Fibroblast of lung (primary cell): ENCODE results near the gene GHRH. TPM values are rescaled to one million over a fixed set of nuclear protein-coding genes. Genes with fewer than 3 reads are reported as not detected.

Experiments
- DNase-seq, 2 donors: peaks; one replicate each; pipeline versions ENCODE4 v3.0.0 to v3.0.0-alpha.2; 2010; ENCODE audit warnings: low read depth in 2 of 2
- H2AFZ ChIP-seq: 2 replicates; pipeline ENCODE4 v1.5.1; 2012; ENCODE audit warnings: low read length, control low read depth, inconsistent platforms
- H3K27ac ChIP-seq: 2 replicates; pipeline ENCODE4 v1.5.1; 2011; ENCODE audit warnings: low read length, control low read depth; ENCODE audit not compliant: insufficient read depth
- H3K27me3 ChIP-seq: 2 replicates; pipeline ENCODE4 v1.5.1; 2011; ENCODE audit warnings: mild to moderate bottlenecking, low read length; ENCODE audit not compliant: control insufficient read depth, insufficient read depth
- H3K36me3 ChIP-seq: 2 replicates; pipeline ENCODE4 v1.5.1; 2011; ENCODE audit warnings: low read length; ENCODE audit not compliant: control insufficient read depth, insufficient read depth
- H3K4me1 ChIP-seq: 2 replicates; pipeline ENCODE4 v1.5.1; 2011; ENCODE audit warnings: low read length; ENCODE audit not compliant: control insufficient read depth, insufficient read depth; ENCODE audit errors: extremely low read depth
- H3K4me2 ChIP-seq: 2 replicates; pipeline ENCODE4 v1.5.1; 2011; ENCODE audit warnings: low read length, control low read depth; ENCODE audit not compliant: insufficient read depth; ENCODE audit errors: extremely low read depth
- H3K4me3 ChIP-seq, 4 experiments: fragments of 200-600 bp in 1 of 4; sonication (generic) in 1 of 4; replicated peaks in 1 of 4; 2 replicates each; pipeline ENCODE4 v1.5.1; 2011 to 2016; ENCODE audit warnings: low read length in 4 of 4, low read depth in 3 of 4, mild to moderate bottlenecking in 3 of 4, control low read depth in 2 of 4, inconsistent platforms in 1 of 4, mixed read lengths in 1 of 4; ENCODE audit not compliant: insufficient read depth in 1 of 4; ENCODE audit errors: control extremely low read depth in 1 of 4
- H3K79me2 ChIP-seq: 2 replicates; pipeline ENCODE4 v1.5.1; 2012; ENCODE audit warnings: mild to moderate bottlenecking, low read length, inconsistent platforms; ENCODE audit not compliant: control insufficient read depth, insufficient read depth
- H3K9ac ChIP-seq: 2 replicates; pipeline ENCODE4 v1.5.1; 2011; ENCODE audit warnings: mild to moderate bottlenecking, low read length, control low read depth; ENCODE audit not compliant: insufficient read depth
- H3K9me3 ChIP-seq: 2 replicates; pipeline ENCODE4 v1.5.1; 2012; ENCODE audit warnings: low read depth, low read length; ENCODE audit not compliant: control insufficient read depth, insufficient read depth
- H4K20me1 ChIP-seq: 2 replicates; pipeline ENCODE4 v1.5.1; 2011; ENCODE audit warnings: low read length; ENCODE audit not compliant: control insufficient read depth, insufficient read depth; ENCODE audit errors: extremely low read depth
- EZH2 ChIP-seq: IDR thresholded peaks from 2 replicates; pipeline ENCODE4 v1.5.1; 2012; ENCODE audit warnings: low read length, control low read depth, mild to moderate bottlenecking; ENCODE audit errors: missing control alignments
- polyA plus RNA-seq, 2 donors: library from polyadenylated mRNA; depleted of rRNA in 1 of 2; stranded (reverse) in 1 of 2; unstranded in 1 of 2; fragments of >200 nt; gene quantifications; 2 replicates each; pipeline ENCODE4 v1.2.1, GENCODE V29; 2011 to 2012; ENCODE audit warnings: missing spikeins in 1 of 2
- total RNA-seq: library from RNA; depleted of rRNA; stranded (reverse); fragments of >200 nt; gene quantifications from 2 replicates; pipeline ENCODE4 v1.2.1, GENCODE V29; 2014
- TF ChIP-seq, protein P1 (sequence below), 2 donors: IDR thresholded peaks in 1 of 2; conservative IDR thresholded peaks in 1 of 2; 1 replicate in 1 of 2; 2 replicates in 1 of 2; pipeline ENCODE4 v1.5.1; 2011 to 2012; ENCODE audit warnings: low read length in 2 of 2, control low read depth in 1 of 2, inconsistent platforms in 1 of 2, low read depth in 1 of 2, mild to moderate bottlenecking in 1 of 2

GHRH gene
- total and polyA plus RNA-seq, 2 donors (not counting 1 experiment from before 2014, with no cell fraction given): not detected

- H2AFZ ChIP-seq: no peak overlapping the region
- H3K36me3 ChIP-seq: no peaks in the 10 kb centered on the region
- no peak overlapping the region for H3K4me2 ChIP-seq
- no peaks in the 10 kb centered on the region for H4K20me1 ChIP-seq
- no peak for DNase-seq
- peaks cover 28% of the 10 kb centered on the region for H3K27me3 ChIP-seq
- no peaks in the 10 kb centered on the region for H3K4me1 ChIP-seq
- H3K27ac ChIP-seq: no peak overlapping the region
- H3K79me2 ChIP-seq: no peaks in the 10 kb centered on the region
- no peak overlapping the region for H3K4me3 ChIP-seq
- H3K9me3 ChIP-seq: no peaks in the 10 kb centered on the region
- H3K9ac ChIP-seq: no peak overlapping the region
- no peak for TF ChIP-seq EZH2
- TF ChIP-seq, protein P1, sequence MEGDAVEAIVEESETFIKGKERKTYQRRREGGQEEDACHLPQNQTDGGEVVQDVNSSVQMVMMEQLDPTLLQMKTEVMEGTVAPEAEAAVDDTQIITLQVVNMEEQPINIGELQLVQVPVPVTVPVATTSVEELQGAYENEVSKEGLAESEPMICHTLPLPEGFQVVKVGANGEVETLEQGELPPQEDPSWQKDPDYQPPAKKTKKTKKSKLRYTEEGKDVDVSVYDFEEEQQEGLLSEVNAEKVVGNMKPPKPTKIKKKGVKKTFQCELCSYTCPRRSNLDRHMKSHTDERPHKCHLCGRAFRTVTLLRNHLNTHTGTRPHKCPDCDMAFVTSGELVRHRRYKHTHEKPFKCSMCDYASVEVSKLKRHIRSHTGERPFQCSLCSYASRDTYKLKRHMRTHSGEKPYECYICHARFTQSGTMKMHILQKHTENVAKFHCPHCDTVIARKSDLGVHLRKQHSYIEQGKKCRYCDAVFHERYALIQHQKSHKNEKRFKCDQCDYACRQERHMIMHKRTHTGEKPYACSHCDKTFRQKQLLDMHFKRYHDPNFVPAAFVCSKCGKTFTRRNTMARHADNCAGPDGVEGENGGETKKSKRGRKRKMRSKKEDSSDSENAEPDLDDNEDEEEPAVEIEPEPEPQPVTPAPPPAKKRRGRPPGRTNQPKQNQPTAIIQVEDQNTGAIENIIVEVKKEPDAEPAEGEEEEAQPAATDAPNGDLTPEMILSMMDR (conservative IDR thresholded peaks at IDR 0.05 in 1 of 2, IDR thresholded peaks at IDR 0.05 in 1 of 2; ENCODE audit: low read depth in 1 of 2, low read length in 2 of 2): no peak
Observed at GRCh38 chr20:37256286-37256685, 5.3 kb downstream of the GHRH start.

DNA sequence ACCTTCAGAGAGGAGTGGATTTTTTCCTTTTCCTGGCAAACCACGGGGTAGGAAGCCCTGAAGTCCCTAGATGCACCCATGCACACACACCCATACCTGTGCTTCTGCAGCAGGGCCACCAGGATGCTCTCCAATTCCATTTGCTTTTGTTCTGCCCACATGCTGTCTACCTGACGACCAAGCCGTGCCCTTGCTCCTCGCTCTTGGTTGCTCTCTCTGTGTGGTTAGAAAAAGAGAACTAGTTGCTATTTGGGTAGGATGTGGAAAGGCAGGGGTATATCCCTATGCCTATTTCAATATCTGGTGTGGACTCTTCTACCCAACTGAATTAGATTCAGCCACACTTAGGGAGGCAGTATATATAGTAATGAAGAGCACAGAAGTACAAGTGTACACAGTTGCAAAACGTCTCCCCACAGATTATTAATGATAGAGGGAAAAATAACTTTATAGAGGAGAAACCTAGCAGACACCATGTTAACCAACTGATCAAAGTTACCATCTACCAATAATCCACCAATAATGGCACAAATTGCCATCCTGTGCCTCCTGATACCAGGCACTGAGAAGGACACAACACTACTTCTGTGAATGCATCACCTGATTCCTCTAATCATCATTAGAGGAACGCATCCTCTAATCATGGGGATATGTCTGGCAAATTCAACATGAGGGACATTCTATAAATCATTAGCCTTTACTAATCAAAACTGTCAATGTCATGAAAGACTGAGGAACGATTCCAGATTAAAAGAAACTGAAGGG lies 7.3 kb downstream of the GHRH start:
- H3K4me3 ChIP-seq: no peak overlapping the region
- H3K4me1 ChIP-seq: no peaks in the 10 kb centered on the region
- H3K27ac ChIP-seq: no peak overlapping the region
- no peak overlapping the region for H3K9ac ChIP-seq
- H3K36me3 ChIP-seq: no peaks in the 10 kb centered on the region
- no peak for DNase-seq
- no peak overlapping the region for H3K4me2 ChIP-seq
- no peak overlapping the region for H2AFZ ChIP-seq
- H4K20me1 ChIP-seq: no peaks in the 10 kb centered on the region
- H3K27me3 ChIP-seq: peaks cover 16% of the 10 kb centered on the region
- H3K9me3 ChIP-seq: no peaks in the 10 kb centered on the region
- no peak for TF ChIP-seq EZH2
- TF ChIP-seq, protein P1 (conservative IDR thresholded peaks at IDR 0.05 in 1 of 2, IDR thresholded peaks at IDR 0.05 in 1 of 2; ENCODE audit: low read depth in 1 of 2, low read length in 2 of 2): no peak
- no peaks in the 10 kb centered on the region for H3K79me2 ChIP-seq

- Histone ChIP-seq H3K4me1 (no peaks in the 10 kb centered on the region), H4K20me1 (no peaks in the 10 kb centered on the region), H3K79me2 (no peaks in the 10 kb centered on the region), H3K36me3 (no peaks in the 10 kb centered on the region), H2AFZ (no peak overlapping the region), H3K9ac (no peak overlapping the region), H3K4me3 (no peak overlapping the region), H3K27ac (no peak overlapping the region), H3K9me3 (no peaks in the 10 kb centered on the region), H3K27me3 (peaks cover 11% of the 10 kb centered on the region), H3K4me2 (no peak overlapping the region)
- no peak for DNase-seq
- no peak for TF ChIP-seq EZH2
- TF ChIP-seq, protein P1 (conservative IDR thresholded peaks at IDR 0.05 in 1 of 2, IDR thresholded peaks at IDR 0.05 in 1 of 2; ENCODE audit: low read depth in 1 of 2, low read length in 2 of 2): no peak
Observed at GRCh38 chr20:37253087-37253486, 8.5 kb downstream of the GHRH start.
